Measurements from ENCODE around the gene FRAS1.

DNA sequence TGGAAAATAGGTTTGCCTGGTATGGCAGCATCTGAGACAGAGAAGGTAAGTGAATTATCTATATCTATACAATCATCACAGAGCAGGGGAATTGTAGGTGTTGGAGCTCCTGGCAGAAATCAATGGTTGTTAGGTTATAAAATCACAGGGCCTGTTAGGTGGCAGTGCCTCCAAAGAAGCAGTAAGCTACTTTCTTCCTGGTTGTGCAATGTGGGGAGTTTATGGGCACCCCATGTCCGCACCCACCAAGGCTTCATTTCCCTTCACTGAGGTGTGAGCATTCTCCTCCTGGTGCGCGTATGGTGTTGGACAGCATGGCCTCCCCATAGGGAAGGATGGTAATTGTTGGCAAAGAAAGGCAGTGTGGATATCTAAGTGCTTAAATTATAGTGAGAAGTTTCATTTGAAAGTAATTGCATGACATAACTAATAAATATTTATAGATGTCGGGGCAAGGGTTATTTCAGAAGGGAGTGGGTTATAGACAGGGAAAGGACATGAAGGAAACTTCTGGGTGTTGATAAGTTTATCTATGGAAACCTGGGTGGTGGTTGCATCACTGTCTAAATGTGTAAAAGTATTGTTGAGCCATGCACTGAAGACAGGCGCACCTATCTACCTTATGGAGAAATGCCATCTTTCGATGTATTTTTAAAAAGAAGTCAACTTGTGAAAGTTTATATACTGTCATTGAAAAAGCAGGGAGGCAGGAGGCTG, 153.7 kb downstream of the FRAS1 start:
- TF ChIP-seq EP300 (IDR thresholded peaks at IDR 0.05) (no peak), POLR2A (IDR thresholded peaks at IDR 0.05) (no peak)
- TF ChIP-seq, protein P1, sequence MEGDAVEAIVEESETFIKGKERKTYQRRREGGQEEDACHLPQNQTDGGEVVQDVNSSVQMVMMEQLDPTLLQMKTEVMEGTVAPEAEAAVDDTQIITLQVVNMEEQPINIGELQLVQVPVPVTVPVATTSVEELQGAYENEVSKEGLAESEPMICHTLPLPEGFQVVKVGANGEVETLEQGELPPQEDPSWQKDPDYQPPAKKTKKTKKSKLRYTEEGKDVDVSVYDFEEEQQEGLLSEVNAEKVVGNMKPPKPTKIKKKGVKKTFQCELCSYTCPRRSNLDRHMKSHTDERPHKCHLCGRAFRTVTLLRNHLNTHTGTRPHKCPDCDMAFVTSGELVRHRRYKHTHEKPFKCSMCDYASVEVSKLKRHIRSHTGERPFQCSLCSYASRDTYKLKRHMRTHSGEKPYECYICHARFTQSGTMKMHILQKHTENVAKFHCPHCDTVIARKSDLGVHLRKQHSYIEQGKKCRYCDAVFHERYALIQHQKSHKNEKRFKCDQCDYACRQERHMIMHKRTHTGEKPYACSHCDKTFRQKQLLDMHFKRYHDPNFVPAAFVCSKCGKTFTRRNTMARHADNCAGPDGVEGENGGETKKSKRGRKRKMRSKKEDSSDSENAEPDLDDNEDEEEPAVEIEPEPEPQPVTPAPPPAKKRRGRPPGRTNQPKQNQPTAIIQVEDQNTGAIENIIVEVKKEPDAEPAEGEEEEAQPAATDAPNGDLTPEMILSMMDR (IDR thresholded peaks at IDR 0.05), result no peak

Measured in ovary (tissue), 3 donors.